HG02623 (cell line): ENCODE data around the gene GDF2.

ENCODE experiments used
- ATAC-seq: cut with Tn5 transposase; IDR thresholded peaks from one replicate; pipeline ENCODE4 v1.9.1; 2021; ENCODE audit warnings: moderate library complexity; ENCODE audit not compliant: unreplicated experiment

Gene GDF2

DNA sequence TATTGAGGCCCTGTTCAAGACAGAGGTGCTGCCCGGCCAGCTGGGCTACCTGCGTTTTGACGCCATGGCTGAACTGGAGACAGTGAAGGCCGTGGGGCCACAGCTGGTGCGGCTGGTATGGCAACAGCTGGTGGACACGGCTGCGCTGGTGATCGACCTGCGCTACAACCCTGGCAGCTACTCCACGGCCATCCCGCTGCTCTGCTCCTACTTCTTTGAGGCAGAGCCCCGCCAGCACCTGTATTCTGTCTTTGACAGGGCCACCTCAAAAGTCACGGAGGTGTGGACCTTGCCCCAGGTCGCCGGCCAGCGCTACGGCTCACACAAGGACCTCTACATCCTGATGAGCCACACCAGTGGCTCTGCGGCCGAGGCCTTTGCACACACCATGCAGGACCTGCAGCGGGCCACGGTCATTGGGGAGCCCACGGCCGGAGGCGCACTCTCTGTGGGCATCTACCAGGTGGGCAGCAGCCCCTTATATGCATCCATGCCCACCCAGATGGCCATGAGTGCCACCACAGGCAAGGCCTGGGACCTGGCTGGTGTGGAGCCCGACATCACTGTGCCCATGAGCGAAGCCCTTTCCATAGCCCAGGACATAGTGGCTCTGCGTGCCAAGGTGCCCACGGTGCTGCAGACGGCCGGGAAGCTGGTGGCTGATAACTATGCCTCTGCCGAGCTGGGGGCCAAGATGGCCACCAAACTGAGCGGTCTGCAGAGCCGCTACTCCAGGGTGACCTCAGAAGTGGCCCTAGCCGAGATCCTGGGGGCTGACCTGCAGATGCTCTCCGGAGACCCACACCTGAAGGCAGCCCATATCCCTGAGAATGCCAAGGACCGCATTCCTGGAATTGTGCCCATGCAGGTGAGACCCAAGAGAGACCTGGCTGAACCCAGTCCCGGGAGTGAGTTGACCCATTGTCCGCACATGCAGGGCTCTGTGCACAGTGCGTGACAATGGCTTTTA, 28.7 kb downstream of the GDF2 start:
- ATAC-seq = no peak

DNA sequence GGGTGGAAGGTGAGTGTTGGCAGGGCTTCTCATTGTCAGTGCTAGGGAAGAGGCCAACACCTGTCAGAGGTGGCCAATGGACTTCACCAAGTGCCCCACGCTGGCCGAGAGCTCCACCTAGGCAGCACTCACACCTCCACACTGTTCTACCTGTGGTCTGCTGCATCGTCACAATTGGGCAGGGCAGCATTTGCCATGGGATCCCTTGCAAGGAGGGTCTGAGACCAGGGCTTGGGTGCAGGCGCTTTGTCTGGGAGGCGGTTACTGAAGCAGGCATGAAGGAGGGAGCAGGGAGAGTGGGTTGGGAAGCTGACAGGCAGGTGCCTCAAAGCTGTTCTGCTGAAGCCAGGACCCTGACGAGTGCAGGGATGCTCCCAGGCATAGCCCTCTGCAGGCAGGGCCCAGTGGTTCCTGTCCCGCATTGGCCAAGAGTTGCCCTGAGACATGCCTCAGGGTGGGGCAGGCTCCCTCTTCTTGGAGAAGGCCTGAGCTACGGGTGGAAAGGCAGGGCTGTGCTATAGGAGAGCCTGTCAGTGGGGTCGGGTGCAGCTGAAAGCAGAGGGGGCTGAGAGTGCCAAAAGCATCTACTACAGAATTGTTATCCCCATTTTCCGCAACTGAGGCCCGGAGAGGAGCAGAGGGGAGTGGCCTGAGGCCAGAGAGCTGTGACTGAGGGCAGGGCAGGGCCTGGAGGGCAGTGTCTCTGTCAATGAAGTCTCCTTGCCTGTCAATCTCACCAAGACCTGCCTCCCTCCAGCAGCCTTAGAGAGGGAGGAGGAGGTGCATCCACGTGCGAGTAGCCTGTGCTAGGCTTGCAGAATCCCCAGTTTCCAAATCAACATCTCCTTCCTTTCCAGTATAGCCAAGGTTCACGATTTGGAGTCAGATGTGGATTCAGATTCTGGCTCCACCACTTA, 29.9 kb downstream of the GDF2 start:
- ATAC-seq = no peak

DNA sequence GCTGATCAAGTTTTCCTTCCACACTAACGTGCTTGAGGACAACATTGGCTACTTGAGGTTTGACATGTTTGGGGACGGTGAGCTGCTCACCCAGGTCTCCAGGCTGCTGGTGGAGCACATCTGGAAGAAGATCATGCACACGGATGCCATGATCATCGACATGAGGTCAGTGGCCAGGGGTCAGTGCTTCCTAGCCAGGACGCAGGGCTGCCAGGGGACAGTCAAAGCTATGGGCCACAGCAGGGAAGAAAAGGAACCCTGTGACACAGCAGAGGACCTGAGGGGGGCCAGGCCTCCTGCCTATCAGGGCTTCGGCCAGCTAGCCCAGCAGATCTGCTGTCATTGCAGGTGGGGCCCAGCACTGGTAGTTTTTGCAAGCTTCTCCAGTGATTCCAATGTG, 31.1 kb downstream of the GDF2 start:
- no peak for ATAC-seq

DNA sequence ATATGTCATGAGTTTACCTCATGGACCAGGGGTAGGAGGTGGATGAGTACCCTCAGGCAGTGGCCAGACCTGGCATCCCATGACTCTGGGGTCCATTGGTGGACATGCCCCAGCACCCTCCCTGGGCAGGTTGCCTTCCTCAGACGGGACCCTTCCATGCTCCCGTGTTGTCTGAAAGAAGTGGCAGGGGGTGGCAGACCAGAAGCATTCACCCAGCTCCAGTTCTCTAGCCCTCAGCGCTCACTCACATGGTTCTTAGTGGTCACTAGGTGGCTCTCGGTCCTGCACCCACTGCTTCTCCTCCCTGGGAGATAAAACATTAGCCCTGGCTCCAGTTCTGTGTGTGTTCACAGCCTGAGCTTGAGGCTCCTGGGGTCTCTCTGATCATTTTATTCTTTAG, 31.9 kb downstream of the GDF2 start:
- no peak for ATAC-seq

DNA sequence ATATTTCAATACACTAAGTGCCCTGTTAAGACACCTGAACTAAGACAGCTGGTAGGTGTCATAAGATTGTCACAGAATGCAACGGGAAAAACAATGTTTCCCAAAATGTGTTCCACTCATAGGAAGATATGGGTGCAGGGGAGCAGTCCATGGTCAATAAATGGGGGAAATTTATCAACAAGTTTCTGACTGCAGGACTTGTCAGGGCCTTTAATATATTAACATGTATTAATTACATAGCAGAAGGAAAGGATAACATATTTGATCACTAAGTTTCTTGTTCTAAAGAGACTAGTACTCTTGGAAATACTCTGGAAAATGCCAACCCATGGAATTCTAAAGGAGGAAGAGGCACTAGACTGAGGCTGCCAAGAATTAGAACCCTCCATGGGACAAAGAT, 32.6 kb downstream of the GDF2 start:
- ATAC-seq = no peak

DNA sequence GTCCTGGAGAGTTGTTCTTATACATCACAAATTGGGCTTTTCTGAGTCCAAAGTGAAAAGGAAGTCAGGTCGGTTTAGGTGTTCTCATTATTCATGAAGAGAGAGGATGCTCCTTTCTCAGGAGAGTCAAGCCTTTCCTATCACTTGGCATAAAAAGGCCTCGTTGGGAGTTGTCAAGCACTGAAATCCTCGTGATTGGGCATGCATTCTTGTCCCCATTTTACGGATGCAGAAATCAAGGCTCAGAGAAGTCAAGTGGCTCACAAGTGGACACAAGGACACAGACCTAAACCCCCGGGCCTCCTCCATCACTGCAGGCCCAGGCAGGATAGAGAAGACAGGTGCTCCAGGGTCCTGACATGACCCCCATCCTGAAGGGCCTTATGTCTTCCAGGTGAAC, 34.5 kb downstream of the GDF2 start:
- no peak for ATAC-seq

DNA sequence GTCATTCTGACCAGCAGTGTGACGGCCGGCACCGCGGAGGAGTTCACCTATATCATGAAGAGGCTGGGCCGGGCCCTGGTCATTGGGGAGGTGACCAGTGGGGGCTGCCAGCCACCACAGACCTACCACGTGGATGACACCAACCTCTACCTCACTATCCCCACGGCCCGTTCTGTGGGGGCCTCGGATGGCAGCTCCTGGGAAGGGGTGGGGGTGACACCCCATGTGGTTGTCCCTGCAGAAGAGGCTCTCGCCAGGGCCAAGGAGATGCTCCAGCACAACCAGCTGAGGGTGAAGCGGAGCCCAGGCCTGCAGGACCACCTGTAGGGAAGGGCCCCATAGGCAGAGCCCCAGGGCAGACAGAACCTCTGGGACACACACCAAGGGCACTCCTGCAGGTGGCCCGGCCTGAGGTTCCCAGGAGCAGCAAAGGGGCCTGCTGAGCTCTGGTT, 34.9 kb downstream of the GDF2 start:
- no peak for ATAC-seq

DNA sequence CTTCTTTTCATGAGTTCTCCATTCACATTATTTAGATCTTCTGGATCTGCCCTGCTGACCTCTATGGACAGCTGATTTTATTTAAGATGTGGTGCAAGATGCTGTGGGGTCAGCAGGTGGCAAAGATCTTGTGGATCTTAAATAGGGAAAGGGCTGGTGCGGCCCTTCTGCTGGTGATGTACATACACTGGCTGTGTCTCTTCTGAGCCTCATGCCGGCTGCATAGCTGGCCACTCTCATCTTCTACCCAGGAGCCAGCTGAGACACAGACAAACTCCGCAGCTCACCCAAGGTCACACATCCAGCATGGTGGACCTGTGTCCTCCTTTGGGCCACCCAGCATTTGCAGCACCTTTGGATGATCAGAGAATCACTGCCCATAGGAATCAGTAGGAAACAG, 35.7 kb downstream of the GDF2 start:
- no peak for ATAC-seq

DNA sequence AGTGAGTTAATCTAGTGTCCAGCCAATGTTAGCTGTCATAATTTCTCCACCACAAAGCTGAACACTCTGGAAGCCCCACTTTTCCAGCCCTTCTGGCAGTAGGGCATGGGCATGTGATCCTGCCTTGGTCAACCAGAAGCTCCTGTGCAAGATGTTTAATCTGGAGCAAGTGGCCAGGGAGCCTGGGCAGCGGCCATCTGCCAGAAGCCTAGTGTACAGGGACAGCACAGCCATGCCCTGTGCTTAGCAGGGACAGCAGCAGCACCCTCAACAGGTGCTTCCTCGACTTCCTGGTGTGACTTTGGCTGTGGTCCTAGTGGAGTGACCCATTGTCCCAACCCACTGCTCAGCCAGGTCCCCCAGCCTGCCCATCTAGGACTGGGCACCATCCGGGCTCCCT, 36.2 kb downstream of the GDF2 start:
- ATAC-seq = no peak

DNA sequence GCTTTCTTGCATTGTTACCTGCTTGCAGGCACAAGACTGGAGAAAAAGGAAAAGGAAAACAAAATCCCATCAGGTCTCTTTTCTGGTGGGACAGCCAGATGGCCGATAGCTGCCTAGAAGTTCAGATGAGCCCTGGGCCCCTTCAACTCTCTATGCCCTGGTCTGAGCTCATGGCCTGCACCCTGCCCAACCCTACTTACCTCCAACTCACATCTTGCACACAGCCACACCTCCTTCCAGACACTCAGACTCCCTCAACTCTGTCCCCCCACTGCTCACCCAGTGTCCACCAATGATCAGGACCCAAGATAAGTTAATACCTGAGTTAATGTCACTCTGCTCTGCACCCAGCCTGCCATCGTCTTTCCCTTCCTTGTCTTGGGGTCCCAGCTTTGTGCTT, 36.8 kb downstream of the GDF2 start:
- no peak for ATAC-seq

DNA sequence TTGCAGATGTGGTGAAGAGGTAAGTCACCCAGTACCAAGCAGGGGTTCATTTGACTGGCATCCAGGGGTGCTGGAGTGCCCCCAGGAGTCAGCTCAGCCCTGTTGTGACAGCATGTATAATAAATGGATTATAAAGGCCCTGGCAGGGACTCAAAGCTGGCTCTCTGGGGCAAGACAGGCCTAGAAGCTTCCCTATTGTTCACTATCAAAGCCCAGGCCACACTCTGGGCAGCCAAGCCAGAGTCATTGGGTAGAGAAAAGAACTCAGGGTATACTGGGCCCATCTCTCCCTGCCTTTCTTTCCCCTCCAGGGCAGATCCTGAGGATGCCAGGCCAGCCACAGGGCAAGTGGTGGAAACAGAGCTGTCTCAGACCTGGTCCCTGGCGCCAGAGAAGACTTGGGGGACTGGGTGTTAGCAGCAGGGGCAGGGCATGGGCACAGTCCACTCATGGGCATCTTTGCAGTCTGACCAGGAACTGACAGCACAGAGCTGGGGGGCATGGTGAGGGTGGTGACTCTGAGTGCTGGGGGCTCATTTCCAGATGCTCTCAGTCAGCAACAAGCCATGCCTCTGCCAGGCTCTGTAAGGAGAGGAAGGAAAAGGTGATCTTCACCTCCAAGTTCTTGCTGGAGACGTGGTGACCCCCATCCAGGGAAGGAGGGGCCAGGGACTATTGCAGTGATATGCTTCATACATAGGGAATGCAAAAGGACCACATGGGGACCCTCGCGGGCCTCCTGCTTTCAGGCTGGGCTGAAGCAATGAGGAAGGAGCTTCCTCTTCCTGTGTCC, 37.6 kb downstream of the GDF2 start:
- ATAC-seq = no peak

DNA sequence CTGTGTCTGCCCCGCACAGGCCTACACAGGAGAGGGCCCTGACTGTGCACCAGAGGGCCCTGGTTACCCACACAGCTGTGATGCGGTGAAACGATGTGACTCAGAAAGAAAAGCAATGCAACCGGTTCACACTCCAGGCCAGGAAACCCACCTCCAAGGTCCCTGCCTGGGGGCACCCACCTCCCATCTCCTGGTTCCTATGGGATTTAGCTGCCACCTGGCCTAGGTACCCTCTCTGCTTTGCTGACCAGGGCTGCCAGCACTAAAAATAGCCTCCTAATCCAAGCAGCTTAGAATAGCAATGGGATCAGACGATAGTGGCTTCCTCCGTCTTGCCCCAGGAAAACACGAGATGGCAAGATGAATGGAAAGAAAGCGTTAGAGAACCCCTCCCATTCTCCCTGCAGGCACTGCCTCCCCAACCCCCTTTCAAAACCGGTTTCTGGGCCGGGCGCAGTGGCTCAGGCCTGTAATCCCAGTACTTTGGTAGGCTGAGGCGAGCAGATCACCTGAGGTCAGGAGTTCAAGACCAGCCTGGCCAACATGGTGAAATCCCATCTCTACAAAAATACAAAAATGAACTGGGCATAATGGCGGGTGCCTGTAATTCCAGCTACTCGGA, 38.3 kb downstream of the GDF2 start:
- ATAC-seq = no peak

DNA sequence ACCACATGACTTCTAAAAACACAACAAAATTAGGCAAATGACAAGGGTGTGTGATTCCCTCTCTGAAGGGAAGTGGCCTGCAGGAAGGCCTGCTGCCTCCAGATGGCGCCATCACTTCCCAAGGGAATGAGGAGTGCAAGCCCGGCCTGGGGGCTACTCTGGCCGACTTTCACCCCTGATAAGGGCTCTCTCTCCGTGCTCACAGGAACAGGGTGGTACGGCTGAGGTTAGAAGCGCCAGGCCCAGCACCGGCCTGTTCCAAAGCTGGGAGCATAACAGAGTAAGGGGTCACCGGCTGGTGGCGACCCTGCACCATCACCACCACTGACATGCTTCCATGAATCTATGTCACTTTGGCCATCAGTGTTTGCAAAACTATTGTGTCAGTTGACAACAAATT, 39.0 kb downstream of the GDF2 start:
- no peak for ATAC-seq

DNA sequence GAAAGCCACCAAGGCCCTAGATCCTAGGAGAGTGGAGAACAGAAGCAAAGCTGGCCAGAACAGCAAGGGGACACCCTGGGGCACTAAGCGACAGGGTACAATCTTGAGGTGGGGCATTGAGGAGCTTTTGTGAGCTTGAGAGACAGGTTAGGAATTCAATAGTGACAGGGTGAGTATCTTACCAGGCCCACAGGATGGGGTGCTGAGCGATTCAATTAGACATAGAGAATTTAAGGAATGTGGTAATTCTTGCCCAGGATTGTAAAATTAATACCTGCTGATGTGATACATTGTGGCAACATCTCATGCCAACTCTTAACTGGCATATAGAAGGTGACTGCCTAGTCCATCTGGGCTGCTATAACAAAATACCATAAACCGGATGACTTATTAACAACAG, 39.9 kb downstream of the GDF2 start:
- ATAC-seq = no peak

DNA sequence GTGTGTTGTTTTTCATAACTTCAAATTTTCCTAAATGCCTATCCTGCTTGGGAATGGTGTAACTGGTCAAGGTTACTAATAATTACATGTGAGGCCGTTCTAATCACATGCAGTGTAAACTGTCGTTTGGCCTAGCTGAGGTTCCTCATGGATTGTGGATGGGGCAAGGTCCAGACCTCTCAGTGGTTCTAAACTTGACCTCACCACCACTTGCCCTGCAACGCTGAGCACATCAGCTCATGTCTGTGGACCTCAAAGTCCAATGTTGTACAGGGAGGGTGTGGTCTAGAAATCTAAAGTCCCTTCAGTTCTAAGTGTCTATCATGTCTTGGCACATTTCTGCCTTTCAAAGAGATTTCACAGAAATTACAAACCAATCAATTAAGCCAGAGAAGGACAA, 41.5 kb downstream of the GDF2 start:
- no peak for ATAC-seq

DNA sequence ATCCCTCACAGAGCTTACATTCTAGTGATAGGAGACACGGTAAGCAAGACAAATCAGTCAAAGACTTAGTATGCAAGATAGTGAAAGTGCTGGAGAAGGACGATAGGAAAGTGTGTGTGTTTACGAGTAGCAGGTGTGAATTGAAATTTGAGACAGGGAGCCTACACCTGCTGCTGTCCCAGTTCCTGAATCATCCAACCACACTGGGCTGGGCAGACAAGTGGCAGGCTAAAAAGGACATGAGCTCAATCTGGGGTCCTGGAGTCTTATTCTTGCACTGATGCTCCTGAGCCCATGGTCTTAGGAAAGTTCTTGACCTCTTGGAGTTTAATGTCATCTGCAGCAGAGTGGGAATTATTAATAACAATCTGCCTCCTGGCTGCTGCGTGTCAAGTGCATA, 42.1 kb downstream of the GDF2 start:
- ATAC-seq = no peak

DNA sequence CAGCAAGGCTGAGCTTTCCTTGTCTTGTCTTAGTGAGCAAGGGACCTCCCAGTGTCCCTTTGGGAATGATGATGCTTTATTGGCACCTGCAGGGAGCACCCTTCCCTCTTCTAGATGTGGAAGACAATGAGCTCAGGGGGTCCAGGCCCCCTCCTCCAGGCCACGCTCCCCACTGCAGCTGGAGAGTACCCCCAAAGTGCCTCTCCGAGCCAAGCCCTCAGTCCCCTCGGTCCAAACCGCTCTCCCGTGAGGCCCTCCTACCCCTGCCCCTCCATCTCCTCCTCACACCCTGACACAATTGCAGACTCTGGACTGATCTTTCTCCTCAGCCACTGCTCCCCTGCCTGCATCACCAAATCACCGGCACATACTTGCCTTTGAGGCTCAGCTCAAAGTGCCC, 42.7 kb downstream of the GDF2 start:
- ATAC-seq = no peak

DNA sequence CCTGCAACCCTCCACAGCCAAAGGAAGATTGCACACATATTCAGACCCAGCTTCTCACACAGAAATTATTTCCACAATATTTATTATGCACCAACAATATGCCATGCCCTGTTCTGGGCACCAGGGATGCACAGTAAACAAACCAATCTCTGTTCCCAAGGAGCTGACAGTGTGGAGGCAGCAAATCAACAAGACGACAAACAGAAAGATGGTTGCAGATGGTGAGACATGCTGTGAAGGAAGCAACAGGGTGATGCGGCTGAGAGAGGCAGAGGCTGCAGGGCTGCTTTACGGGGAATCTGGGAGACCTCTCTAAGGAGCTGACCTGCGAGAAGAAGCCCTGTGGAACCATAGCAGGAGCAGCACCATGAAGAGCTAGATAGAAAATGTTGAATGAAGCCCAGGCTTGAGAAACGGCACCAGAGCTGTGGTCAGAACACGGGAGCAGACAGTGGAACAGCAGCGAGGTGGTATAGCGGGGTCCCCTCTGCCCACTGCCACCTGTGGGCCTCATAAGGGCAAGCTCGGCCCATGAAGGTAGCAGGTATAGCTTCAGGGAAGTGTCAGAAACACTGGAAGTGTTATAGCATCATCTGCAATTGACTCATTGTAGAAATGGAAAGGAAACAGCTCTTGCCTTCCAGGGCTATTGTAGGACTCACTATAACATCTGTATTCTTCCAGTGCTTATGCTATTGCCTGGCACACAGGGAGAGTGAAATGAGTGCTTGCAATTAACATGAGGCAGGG, 43.4 kb downstream of the GDF2 start:
- no peak for ATAC-seq

DNA sequence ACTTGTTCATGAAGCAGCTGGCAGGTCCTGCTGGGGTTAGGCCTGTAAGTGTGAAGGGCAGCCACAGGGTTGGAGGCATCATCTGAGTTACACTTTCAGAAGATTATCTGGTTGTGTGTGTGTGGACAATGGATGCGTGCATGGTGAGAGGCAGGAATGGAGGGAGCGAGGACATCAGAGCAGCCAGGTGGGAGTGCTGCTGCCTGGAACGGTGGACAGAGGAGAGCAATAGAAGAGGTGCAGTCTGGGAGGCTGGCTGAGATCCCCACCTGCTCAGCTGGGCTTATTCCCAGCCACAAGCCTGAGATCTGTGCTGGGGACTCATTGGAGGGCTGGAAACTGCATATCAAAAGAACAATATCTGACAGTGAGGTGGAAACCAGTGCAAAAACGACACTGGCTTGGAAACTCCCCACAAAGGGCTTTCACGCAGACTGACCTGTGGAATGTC, 44.0 kb downstream of the GDF2 start:
- no peak for ATAC-seq
